ENCODE measurements around the gene FBXO21. TPM values are rescaled to one million over a fixed set of nuclear protein-coding genes. Genes with fewer than 3 reads are reported as not detected.

The FBXO21 gene
- total and polyA plus RNA-seq, 8 donors: 31.3 to 52.4 (median 50.2) TPM

DNA sequence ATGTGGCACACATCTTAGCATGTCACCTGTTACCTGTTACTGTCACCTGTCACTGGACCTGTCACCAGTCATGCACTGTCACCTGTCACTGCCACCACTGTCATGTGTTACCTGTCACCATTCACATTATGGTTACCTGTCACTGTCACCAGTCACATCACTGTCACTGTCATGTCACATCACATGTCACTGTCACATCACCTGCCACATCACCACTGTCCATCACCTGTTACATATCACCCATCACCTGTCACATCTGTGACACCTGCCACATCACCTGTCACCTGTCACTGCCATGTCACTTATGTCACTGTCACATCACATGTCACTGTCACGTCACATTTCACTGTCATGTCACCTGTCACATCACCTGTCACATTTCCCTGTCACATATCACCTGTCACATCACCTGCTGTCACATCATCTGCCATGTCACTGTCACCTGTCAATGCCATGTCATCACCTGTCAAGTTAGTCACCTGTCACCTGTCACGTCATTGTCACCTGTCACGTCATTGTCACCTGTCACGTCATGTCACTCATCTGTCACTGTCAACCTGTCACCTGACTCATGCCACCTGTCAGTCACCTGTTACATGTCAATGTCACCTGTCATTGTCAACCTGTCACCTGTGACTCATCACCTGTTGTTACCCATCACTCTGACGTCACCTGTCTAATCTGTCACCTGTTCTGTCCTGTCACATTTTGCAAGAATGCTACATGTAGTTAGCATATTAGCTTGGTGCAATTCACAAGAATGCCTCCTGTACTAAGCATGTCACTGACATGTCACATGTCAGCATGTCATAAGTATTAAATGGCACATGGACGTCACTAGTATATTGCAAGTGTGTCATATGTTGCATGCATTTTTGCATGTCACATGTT, 62.1 kb downstream of the FBXO21 start:
- intact Hi-C loops (cut with DNase I): no loop called here
- ATAC-seq (no peak), DNase-seq (no peak)
- Histone ChIP-seq H3K27me3 (no peaks in the 10 kb centered on the region), H3K4me3 (no peak overlapping the region), H3K9me3 (no peaks in the 10 kb centered on the region), H3K27ac (no peak overlapping the region), H3K4me1 (no peaks in the 10 kb centered on the region), H3K36me3 (no peaks in the 10 kb centered on the region)
- TF ChIP-seq, protein P1, sequence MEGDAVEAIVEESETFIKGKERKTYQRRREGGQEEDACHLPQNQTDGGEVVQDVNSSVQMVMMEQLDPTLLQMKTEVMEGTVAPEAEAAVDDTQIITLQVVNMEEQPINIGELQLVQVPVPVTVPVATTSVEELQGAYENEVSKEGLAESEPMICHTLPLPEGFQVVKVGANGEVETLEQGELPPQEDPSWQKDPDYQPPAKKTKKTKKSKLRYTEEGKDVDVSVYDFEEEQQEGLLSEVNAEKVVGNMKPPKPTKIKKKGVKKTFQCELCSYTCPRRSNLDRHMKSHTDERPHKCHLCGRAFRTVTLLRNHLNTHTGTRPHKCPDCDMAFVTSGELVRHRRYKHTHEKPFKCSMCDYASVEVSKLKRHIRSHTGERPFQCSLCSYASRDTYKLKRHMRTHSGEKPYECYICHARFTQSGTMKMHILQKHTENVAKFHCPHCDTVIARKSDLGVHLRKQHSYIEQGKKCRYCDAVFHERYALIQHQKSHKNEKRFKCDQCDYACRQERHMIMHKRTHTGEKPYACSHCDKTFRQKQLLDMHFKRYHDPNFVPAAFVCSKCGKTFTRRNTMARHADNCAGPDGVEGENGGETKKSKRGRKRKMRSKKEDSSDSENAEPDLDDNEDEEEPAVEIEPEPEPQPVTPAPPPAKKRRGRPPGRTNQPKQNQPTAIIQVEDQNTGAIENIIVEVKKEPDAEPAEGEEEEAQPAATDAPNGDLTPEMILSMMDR (IDR thresholded peaks at IDR 0.05): no peak

DNA sequence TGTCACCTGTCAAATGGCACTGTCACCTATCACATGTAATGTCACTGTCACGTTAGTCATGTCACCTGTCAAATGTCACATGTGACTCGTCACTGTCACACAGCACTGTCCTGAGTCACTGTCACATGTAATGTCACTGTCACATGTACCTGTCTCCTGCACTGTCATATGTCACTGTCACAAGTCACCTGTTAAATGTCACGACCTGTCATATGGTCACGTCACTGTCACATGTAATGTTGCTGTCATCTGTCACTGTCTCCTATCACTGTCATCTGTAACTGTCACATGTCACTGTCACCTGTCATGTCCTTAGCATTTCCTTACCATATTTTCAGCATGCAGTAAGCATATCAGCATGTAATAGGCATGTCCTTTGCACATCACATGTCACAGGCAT, 63.9 kb downstream of the FBXO21 start:
- Histone ChIP-seq H3K27ac (no peak overlapping the region), H3K9me3 (no peaks in the 10 kb centered on the region), H3K4me1 (no peaks in the 10 kb centered on the region), H3K36me3 (no peaks in the 10 kb centered on the region), H3K27me3 (no peaks in the 10 kb centered on the region), H3K4me3 (no peak overlapping the region)
- DNase-seq: no peak
- ATAC-seq: no peak
- intact Hi-C loops (cut with DNase I): no loop called here
- TF ChIP-seq, protein P1 (IDR thresholded peaks at IDR 0.05): no peak

DNA sequence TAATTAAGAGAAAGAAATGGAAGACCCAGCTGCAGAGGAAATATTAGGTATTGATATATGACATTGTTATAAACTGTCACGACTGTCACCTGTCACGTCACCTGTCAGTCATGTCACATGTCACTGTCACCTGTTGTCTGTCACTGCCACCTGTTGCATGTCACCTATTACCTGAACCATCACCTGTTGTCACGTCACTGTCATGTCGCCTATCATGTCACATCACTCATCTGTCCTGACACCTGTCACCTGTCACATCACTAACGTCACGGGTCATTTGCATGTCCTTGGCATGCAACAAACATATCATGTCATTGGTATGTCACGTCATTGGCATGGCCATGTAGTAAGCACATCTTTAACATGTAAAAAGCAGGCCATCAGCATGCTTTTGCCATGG, 64.5 kb downstream of the FBXO21 start:
- DNase-seq (no peak), ATAC-seq (no peak)
- Histone ChIP-seq H3K9me3 (no peaks in the 10 kb centered on the region), H3K27me3 (no peaks in the 10 kb centered on the region), H3K4me3 (no peak overlapping the region), H3K4me1 (no peaks in the 10 kb centered on the region), H3K36me3 (no peaks in the 10 kb centered on the region), H3K27ac (no peak overlapping the region)
- intact Hi-C loops (cut with DNase I): no loop called here
- TF ChIP-seq, protein P1 (IDR thresholded peaks at IDR 0.05): no peak

DNA sequence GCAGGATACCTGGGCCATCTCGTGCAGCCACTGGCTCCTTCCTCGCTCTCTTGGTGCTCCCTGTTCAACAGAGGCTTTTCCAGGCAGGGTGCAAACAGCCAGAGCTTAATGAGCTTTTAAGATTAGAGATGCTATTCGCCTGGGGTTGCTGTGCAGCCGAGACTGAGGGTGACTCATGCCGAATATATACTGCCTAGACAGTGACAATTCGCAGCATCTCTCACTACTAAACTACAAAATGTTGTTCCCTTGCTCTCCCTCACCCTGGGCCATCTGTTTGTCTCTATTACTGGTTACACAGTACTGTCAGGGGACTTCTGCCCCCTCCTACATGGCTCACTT, 65.0 kb downstream of the FBXO21 start:
- H3K4me1 ChIP-seq: no peaks in the 10 kb centered on the region
- H3K27ac ChIP-seq: no peak overlapping the region
- no peaks in the 10 kb centered on the region for H3K36me3 ChIP-seq
- no peak overlapping the region for H3K4me3 ChIP-seq
- ATAC-seq: no peak
- H3K27me3 ChIP-seq: no peaks in the 10 kb centered on the region
- intact Hi-C loops (cut with DNase I): no loop called here
- H3K9me3 ChIP-seq: no peaks in the 10 kb centered on the region
- no peak for DNase-seq
- TF ChIP-seq, protein P1 (IDR thresholded peaks at IDR 0.05): no peak

DNA sequence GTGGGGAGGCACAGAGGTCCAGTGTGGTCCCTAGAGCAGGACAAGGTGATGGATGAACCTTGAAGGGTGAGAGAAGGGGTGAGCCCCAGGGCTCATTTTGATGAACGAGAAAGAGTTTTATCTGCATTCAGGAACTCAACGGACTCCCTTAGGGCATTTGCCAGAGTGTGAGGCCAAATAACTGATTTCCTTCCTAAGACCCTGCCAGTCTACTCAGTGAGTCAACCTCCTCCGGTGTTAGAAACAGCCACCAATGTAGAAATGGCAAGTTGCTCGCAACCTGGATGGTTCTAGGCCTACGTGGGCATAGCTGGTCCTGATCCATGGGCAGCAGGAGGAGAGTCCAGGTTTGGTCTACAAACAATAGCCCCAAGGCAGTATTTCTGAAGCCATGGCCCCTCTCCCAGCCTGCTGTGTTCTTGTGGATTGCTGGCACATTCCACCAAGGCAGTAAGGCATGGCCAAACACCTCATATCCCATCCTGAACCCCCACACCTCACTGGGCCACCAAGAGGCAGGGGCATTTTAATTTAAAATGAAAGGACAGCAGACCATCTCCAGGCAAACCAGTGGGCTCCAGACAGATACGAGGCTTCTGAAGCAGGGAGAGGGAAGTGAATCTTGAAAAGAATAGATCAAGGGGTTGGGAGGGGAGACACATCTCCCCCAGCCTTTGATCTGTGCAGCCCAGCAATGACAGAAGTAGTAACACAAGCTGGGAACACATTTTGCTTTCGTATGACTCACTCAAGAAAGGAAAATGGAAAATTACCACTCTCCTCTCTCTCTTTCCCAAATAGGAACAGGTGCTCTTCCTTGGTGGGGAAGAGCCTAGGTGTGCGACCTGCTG, 65.6 kb downstream of the FBXO21 start:
- Histone ChIP-seq H3K27ac (no peak overlapping the region), H3K9me3 (no peaks in the 10 kb centered on the region), H3K36me3 (no peaks in the 10 kb centered on the region), H3K4me3 (no peak overlapping the region), H3K4me1 (peaks cover 0 to under 1% of the 10 kb centered on the region in 2 donors), H3K27me3 (no peaks in the 10 kb centered on the region)
- TF ChIP-seq, protein P1 (IDR thresholded peaks at IDR 0.05): no peak
- intact Hi-C loops (cut with DNase I): loop anchor here in 1 of 2 donors (5.0 kb wide), 1 partner anchor 97 kb away; no protein-coding TSS in a partner anchor
- no peak for ATAC-seq
- no peak for DNase-seq
